ENCODE measurements around the gene LCTL.

LCTL gene

GRCh38 chr15:66566963-66567531 lies 1.2 kb upstream of the LCTL start:
- no peak overlapping the region for H3K4me3 ChIP-seq (ENCODE audit: low read depth, low read length)

GRCh38 chr15:66565141-66565641 lies 607 bp downstream of the LCTL start:
- H3K4me3 ChIP-seq (ENCODE audit: low read depth, low read length), result no peak overlapping the region

GRCh38 chr15:66564136-66565041 lies 1.4 kb downstream of the LCTL start:
- H3K4me3 ChIP-seq (ENCODE audit: low read depth, low read length), result no peak overlapping the region

GRCh38 chr15:66563566-66564110 lies 2.2 kb downstream of the LCTL start:
- no peak overlapping the region for H3K4me3 ChIP-seq (ENCODE audit: low read depth, low read length)

- H3K4me3 ChIP-seq (ENCODE audit: low read depth, low read length), result no peak overlapping the region
These were observed 2.7 kb downstream of the LCTL start for GRCh38 chr15:66563126-66563525.

GRCh38 chr15:66560856-66561525 lies 4.8 kb downstream of the LCTL start:
- H3K4me3 ChIP-seq (ENCODE audit: low read depth, low read length), result no peak overlapping the region

GRCh38 chr15:66558271-66558670 lies 7.5 kb downstream of the LCTL start:
- no peak overlapping the region for H3K4me3 ChIP-seq (ENCODE audit: low read depth, low read length)

GRCh38 chr15:66555685-66556084 lies 10.1 kb downstream of the LCTL start:
- H3K4me3 ChIP-seq (ENCODE audit: low read depth, low read length), result no peak overlapping the region

- H3K4me3 ChIP-seq (ENCODE audit: low read depth, low read length), result no peak overlapping the region
These were observed 20.5 kb downstream of the LCTL start for GRCh38 chr15:66545255-66545654.

- no peak overlapping the region for H3K4me3 ChIP-seq (ENCODE audit: low read depth, low read length)
These were observed 22.9 kb downstream of the LCTL start for GRCh38 chr15:66542896-66543295.

GRCh38 chr15:66535056-66535455 lies 30.7 kb downstream of the LCTL start:
- H3K4me3 ChIP-seq (ENCODE audit: low read depth, low read length), result no peak overlapping the region

- no peak overlapping the region for H3K4me3 ChIP-seq (ENCODE audit: low read depth, low read length)
These were observed 41.0 kb downstream of the LCTL start for GRCh38 chr15:66524838-66525237.

- H3K4me3 ChIP-seq (ENCODE audit: low read depth, low read length), result no peak overlapping the region
These were observed 41.9 kb downstream of the LCTL start for GRCh38 chr15:66523926-66524325.

- no peak overlapping the region for H3K4me3 ChIP-seq (ENCODE audit: low read depth, low read length)
These were observed 49.9 kb downstream of the LCTL start for GRCh38 chr15:66515901-66516322.

GRCh38 chr15:66514586-66514985 lies 51.2 kb downstream of the LCTL start:
- no peak overlapping the region for H3K4me3 ChIP-seq (ENCODE audit: low read depth, low read length)

- H3K4me3 ChIP-seq (ENCODE audit: low read depth, low read length), result no peak overlapping the region
These were observed 57.4 kb downstream of the LCTL start for GRCh38 chr15:66508293-66508883.

- H3K4me3 ChIP-seq (ENCODE audit: low read depth, low read length), result peak overlapping the region; percentile 100
These were observed 60.0 kb downstream of the LCTL start for GRCh38 chr15:66505818-66506217.

- peak overlapping the region; percentile 100 for H3K4me3 ChIP-seq (ENCODE audit: low read depth, low read length)
These were observed 60.4 kb downstream of the LCTL start for GRCh38 chr15:66505430-66505811.

- peak within 1 kb of the TSS; percentile 100 for H3K4me3 ChIP-seq (ENCODE audit: low read depth, low read length)
These were observed 61.0 kb downstream of the LCTL start, which contains the start of the genes RPL4 and ZWILCH for GRCh38 chr15:66504563-66505429. TSS of gene RPL4 (minus strand) at chr15:66504855. CDS start at chr15:66504790, 65 bp downstream. TSS of gene ZWILCH (plus strand) at chr15:66505326. CDS start at chr15:66505339, 13 bp downstream.

Data from iPS-11a (cell line).